ENCODE data around the gene XXYLT1.
"Not testable (repeated sequence)": the region's sequence is repeated elsewhere in the genome, so short reads cannot be mapped to it uniquely, and the experiment has no call there.

The XXYLT1 gene

GRCh38 chr3:195249858-195250464 is 21.0 kb downstream of the XXYLT1 start:
- DNase-seq: no peak

DNA sequence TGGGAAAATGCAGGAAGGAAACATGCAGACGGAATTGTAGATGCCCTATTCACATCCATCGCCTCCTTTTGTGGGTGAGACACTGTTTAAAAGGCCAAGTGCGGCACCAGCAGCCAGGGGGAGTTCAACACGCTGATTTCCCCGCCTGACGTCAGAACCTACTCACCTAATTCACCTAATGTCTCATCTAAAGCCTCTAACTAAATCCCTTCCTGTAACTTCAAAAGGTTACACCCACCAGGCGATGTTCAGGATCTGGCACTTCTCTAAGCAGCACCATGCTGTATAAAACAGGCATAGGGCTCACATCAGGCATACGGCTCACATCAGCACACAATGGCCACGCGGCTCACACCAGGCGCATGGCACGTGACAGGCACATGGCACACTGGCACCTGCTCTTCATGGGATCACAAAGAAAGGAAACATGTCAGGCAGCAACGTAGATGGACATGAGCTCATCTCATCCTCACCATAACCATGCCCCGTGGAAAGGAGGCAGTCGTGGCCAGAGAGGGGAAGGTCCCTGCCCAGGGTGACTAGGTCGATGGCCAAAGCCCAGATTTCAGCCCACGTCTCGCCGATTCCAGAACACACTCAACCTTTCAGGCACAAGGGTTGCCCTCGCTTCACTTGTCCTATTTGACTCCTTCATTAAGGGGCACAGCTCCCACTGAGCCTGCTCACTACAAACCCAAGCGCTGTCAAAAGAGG is 21.7 kb downstream of the XXYLT1 start:
- no peak for DNase-seq

DNA sequence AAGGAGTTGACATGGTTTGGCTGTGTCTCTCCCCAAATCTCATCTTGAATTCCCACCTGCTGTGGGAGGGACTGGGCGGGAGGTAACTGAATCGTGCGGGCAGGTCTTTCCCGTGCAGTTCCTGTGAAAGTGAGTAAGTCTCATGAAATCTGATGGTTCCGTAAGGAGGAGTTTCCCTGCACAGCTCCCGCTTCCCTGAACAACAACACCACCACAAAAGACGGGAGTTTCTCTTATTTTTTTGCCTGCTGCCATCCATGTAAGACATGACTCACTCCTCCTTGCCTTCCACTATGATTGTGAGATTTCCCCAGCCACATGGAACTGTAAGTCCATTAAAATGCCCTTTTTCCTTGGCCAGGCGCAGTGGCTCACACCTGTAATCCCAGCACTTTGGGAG is 22.7 kb downstream of the XXYLT1 start:
- no peak for DNase-seq

DNA sequence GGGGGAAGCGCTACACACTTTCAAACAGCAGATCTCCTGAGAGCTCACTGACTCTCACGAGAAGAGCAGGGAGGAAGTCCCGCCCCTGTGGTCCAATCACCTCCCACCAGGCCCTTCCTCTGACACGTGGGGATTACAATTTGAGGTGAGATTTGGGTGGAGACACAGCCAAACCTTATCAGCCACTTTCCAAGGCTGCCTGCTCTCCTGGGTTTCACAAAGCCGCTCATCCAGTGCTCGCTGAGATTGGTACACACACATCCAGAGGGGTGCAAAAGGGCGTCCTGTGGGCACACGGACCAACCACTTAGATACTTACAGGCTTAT is 23.1 kb downstream of the XXYLT1 start:
- DNase-seq: no peak

- DNase-seq: no peak
Observed at GRCh38 chr3:195247086-195247862, 23.7 kb downstream of the XXYLT1 start.

- DNase-seq: no peak
Observed at GRCh38 chr3:195246581-195246995, 24.4 kb downstream of the XXYLT1 start.

DNA sequence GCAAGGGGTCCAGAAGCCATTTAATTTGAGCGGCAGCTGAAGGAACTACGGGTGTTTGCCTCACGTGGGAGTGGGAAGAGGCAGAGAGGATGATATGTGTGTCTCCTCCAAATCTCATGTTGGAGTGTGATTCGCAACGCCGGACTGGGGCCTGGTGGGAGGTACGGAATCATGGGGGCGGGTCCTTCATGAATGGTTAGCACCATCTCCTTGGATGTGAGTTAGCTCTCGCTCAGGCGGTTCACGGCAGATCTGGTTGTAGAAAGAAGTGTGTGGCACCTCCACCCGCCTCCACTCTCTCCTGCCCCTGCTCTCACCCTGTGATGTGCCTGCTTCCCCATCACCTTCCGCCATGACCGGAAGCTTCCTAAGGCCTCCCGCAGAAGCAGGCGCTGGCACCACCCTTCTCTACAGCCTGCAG is 25.4 kb downstream of the XXYLT1 start:
- DNase-seq: no peak

GRCh38 chr3:195241592-195242355 is 29.2 kb downstream of the XXYLT1 start:
- no peak for DNase-seq

- no peak for DNase-seq
Observed at GRCh38 chr3:195240939-195241338, 30.0 kb downstream of the XXYLT1 start.

DNA sequence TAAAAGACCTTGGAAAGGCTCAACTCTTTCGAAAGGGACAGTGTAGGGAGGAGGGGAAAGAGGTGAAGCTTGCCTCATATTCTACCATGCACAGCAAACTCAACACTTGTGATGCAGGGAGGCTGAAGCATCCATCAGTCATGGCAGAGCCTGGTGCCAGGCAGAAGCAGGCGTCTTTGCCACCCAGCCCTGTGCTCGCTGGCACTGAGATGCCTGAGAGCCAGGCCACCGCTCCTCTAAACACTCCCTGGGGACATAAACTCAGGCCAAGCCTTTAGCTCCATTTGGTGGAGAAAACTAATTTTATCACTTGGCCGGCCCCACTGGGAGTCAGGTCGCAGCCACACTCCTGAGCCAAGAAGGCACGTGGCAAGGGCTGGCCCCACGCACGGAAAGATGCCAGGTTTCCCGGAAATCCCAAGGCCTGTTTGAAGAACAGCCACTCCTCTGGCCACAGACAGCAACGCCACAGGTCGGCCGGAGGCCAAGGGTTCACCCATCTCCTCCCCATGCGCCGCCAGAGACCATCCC is 30.7 kb downstream of the XXYLT1 start:
- no peak for DNase-seq

GRCh38 chr3:195239121-195239520 is 31.8 kb downstream of the XXYLT1 start:
- no peak for DNase-seq

DNA sequence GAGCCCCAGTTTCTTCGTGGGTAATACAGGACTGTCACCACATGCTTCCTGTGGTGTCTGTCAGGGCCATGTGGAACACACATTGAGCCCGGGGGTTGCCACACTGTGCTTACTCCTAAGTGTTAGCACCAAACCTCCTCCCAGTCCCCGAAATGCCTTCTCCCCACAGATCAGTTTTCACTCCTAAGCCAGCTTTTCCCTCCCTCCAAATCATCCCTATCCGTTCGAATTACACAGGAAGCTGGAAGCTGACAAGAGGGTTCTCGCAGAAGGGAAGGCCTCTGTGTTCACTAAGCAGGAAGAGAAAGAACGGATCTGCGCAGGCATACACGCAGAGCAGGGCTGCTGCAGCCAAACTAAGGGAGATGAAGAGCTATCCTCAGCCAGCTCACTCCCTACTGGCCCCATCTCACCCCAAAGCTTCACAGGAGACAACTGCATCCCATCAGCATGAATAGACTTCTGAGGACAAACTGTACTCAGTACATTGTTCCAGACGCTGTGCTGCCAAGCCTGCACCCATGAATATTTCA is 32.3 kb downstream of the XXYLT1 start:
- DNase-seq: no peak

- no peak for DNase-seq
Observed at GRCh38 chr3:195238081-195238571, 32.8 kb downstream of the XXYLT1 start.

DNA sequence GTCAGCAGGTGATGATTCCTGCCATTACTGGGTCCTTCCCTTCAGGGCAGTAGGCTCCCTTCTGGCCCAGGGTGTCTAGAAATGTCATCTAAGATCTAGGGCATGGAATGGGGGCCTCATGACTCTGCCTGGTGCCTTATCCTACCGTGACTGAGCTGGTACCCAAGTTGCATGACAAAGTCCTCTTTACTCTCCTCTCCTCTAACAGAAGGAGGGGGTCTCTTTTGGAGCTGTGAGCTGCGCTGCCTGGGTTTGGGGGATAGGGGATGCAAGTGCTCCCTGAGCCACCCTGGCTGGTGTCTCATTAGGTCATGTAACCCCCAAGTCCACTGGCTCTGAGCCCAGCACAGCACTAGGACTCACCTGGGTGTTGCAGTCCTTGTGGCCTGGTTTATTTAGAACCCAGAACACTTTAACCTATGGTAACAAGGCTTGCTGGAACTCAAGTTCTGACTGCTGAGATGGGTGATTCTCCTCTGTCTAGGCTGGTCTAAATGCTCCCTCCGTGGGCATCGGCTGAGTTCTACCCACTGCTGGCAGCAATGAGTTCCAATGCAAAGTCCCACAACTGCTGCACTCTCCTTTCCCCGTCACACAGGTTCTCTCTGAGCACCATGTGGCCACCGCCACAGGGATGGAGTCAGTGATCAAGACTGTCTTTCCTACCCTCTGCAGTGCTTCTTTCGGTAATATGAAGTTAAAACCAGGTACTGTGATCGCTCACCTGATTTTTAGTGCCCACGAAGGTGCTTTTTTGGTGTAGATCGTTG is 34.0 kb downstream of the XXYLT1 start:
- DNase-seq: no peak

DNA sequence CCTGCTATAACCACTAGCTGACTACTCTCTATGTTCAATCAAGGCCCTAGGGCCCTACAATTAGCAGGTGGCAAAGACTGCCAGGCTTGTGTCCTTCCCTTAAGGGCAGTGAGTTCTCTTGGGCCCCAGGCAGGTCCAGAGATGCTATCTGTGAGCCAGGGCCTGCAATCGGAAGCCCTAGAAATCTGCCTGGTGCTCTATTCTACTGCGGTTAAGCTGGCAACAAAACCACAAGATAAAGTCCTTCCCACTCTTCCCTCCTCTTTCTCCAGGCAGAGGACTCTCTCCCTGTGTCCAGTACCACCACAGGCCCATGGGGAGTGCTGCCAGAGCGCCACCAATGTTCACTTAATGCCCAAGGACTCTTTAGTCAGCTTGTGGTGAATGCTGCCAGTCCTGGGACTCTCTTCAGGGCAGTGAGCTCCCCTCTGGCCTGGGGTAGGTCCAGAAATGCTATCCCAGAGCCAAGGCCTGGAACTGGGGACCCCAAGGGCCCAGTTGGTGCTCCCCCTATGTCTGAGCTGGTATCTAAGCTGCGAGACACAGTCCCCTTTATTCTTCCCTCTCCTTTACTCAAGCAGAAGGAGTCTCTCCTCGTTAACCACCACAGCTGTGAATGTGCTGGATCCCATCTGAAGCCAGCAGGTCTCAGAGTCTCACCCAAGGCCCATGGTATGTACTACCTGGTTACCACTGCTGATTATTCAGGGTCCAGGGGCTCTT is 34.7 kb downstream of the XXYLT1 start:
- no peak for DNase-seq

DNA sequence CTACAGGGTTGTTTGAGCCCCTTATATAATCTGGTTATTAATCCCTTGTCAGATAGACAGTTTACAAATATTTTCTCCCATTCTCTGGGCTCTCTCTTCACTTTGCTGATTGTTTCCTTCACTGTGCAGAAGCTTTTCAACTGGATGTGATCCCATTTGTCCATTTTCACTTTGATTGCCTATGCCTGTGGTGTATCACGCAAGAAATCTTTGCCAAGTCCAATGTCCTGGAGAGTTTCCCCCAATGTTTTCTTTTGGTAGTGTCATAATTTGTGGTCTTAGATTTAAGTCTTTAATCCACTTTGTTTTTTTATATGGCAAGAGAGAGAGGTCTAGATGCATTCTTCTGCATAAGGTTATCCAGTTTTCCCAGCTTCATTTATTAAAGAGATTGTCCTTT is 40.7 kb downstream of the XXYLT1 start:
- DNase-seq: no peak

DNA sequence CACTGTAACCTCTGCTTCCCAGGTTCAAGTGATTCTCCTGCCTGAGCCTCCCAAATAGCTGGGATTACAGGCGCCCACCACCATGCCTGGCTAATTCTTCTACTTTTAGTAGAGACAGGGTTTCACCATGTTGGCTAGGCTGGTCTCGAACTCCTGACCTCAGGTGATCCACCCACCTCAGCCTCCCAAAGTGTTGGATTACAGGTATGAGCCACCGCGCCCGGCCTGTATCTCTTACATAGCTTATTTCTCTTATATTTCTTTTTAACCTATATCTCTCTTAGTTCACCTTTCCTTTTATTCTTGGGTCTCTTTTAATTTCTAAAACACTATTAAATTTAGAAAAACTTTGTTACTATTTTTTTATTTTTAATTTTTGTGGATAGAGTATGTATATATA is 42.1 kb downstream of the XXYLT1 start:
- DNase-seq: not testable (repeated sequence)

GRCh38 chr3:195227871-195228270 is 43.1 kb downstream of the XXYLT1 start:
- DNase-seq: no peak

DNA sequence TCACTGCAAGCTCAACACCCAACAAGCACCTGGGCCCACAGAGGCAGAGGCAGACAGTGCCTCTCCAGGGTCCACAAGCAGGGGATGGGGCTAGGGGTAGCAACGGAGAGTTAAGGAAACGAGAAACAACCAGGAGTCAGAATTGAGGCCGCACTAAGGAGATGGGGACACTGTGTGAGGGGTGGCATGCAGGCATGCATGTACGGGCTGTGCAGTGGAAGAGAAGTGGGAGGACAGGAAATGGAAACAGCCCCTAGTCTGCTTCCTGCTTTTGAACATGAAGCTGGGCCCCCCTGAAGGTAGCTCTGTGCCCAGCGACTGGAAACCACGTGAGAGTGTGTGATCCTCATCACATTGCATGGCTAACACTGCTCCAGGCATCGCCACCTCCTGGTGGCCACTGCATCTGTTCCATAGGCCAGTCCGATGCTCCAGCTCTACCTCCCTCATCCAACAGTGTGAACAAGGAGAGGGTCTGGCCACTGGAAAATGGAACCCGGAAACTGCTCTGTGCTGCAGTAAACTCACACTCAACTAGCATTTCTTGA is 44.0 kb downstream of the XXYLT1 start:
- DNase-seq: no peak

- DNase-seq: no peak
Observed at GRCh38 chr3:195226445-195226844, 44.5 kb downstream of the XXYLT1 start.
